ENCODE results near the gene MTAP. TPM values are rescaled to one million over a fixed set of nuclear protein-coding genes. Genes with fewer than 3 reads are reported as not detected.

Gene MTAP
- total RNA-seq, 2 experiments from 2014 or later, result 44.9 to 63.7 TPM

DNA sequence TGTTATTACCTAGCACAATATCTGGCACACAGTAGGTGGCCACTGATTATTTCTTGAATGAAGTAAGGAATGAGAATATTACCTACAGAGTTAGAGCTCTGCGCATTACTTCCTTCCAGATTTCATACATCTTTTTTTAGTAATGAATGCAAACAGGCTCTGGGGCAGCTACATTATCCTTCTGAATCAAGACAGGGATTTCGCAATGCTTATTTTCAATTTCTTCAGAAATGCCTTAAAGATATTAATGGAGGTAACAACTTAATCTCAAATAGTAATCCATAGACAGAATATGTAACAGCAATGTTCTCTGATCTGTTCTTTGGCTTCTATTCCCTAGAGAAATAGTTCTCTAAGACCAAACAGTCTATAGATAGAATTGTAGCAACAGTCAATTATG, 159.1 kb downstream of the MTAP start:
- Mint-ChIP-seq H3K4me1 (peaks cover 17% of the 10 kb centered on the region), H3K9me3 (ENCODE audit: low read depth) (no peaks in the 10 kb centered on the region), H3K36me3 (peaks cover 3% of the 10 kb centered on the region), H3K27me3 (peaks cover 61% of the 10 kb centered on the region), H3K4me3 (no peak overlapping the region), H3K27ac (no peak overlapping the region)
- no peak for ATAC-seq
- CTCF ChIA-PET, result interaction anchor here (0.9 to 2.0 kb wide), 3 partner anchors 148 to 283 kb away, joined by 3 to 6 read pairs (median 4); no protein-coding TSS in a partner anchor
- DNase-seq, result no peak

DNA sequence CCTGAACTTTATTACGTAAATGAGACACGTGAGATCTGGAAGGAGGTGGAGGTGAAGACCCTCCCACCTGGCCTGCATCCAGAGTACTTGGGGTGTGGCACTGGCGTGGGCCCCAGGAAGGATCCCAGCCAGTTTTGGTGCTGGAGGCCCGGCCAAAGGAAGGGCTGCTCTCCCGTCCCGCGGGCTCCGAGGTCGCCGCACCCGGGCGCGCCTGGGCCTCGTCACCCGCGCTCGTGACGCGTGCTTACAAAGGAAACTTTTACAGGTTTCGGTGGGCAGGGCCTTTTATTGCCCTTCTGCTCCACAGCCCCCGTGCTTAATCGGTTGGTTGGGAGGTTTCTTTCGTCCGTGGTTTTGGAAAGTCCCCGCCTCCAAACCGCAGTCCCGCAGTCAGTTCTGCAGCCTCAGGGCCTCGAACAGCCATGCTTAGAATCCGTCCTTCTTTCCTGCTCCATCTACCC, 162.5 kb downstream of the MTAP start:
- CTCF ChIA-PET, result interaction anchor here (0.7 to 1.0 kb wide), 3 partner anchors 44 to 152 kb away, joined by 4 to 6 read pairs (median 4); partner anchors contain the start of gene CDKN2B
- peak overlapping the region; percentile 12 for H3K27ac Mint-ChIP-seq
- peaks cover 4% of the 10 kb centered on the region for H3K9me3 Mint-ChIP-seq (ENCODE audit: low read depth)
- peaks cover 91% of the 10 kb centered on the region for H3K27me3 Mint-ChIP-seq
- DNase-seq (peak; percentile 68), ATAC-seq (peak; percentile 67)
- peak overlapping the region; percentile 52 for H3K4me3 Mint-ChIP-seq
- peaks cover 16% of the 10 kb centered on the region for H3K36me3 Mint-ChIP-seq
- peaks cover 30% of the 10 kb centered on the region for H3K4me1 Mint-ChIP-seq

GRCh38 chr9:21965401-21965951, 163.0 kb downstream of the MTAP start:
- Mint-ChIP-seq H3K4me3 (peak overlapping the region; percentile 52), H3K36me3 (peaks cover 21% of the 10 kb centered on the region), H3K27me3 (peaks cover 92% of the 10 kb centered on the region), H3K4me1 (peaks cover 31% of the 10 kb centered on the region), H3K27ac (peak overlapping the region; percentile 12), H3K9me3 (ENCODE audit: low read depth) (peaks cover 4% of the 10 kb centered on the region)
- peak; percentile 73 for DNase-seq
- CTCF ChIA-PET, result interaction anchor here (1.0 to 1.2 kb wide), 3 partner anchors 10 to 152 kb away, joined by 3 to 6 read pairs (median 6); partner anchors contain the start of gene CDKN2B
- peak; percentile 73 for ATAC-seq

DNA sequence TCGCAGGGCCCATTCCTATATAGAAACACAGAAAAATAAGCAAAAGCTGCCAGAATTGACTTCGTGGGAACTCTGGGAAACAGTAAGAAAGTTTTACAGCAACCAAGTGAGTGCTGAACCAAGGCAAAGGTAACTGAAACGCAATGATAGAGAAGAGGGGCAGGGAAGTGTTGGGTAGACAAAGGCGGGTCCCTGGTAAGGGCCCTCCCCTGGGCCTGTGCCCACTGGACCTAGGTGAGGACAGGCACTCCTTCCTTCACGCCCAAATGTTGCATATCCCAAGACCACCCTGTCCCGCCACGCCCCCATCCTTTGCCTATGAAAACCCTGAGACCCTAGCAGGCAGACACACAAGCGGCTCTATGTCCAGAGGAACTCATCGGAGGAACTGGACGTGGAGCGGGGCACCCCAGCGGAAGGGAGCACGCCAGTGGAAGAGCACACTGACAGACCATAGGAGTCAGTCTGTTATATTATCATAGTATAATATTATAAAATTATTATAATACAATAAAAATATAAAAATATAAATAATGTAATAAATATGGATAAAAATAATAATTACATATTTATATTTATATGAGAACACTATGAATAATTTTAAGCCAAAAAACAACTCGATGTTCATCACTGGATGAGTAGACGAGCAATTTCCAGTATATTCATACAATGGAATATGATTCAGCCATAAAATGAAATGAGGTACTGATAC, 163.9 kb downstream of the MTAP start:
- no peak for DNase-seq
- H3K4me3 Mint-ChIP-seq, result no peak overlapping the region
- peaks cover 4% of the 10 kb centered on the region for H3K9me3 Mint-ChIP-seq (ENCODE audit: low read depth)
- no peak overlapping the region for H3K27ac Mint-ChIP-seq
- peaks cover 24% of the 10 kb centered on the region for H3K36me3 Mint-ChIP-seq
- CTCF ChIA-PET, result interaction anchor here (1.0 to 1.2 kb wide), 3 partner anchors 9 to 152 kb away, joined by 3 to 6 read pairs (median 6); partner anchors contain the start of gene CDKN2B
- no peak for ATAC-seq
- H3K27me3 Mint-ChIP-seq, result peaks cover 95% of the 10 kb centered on the region
- peaks cover 32% of the 10 kb centered on the region for H3K4me1 Mint-ChIP-seq

- no peak for DNase-seq
- peaks cover 4% of the 10 kb centered on the region for H3K9me3 Mint-ChIP-seq (ENCODE audit: low read depth)
- H3K27ac Mint-ChIP-seq, result no peak overlapping the region
- no peak for ATAC-seq
- CTCF ChIA-PET, result interaction anchor here (0.9 to 5.9 kb wide), 4 partner anchors 10 to 154 kb away, joined by 3 to 37 read pairs (median 4); partner anchors contain the start of gene CDKN2B
- H3K4me3 Mint-ChIP-seq, result no peak overlapping the region
- H3K36me3 Mint-ChIP-seq, result peaks cover 24% of the 10 kb centered on the region
- peaks cover 32% of the 10 kb centered on the region for H3K4me1 Mint-ChIP-seq
- H3K27me3 Mint-ChIP-seq, result peaks cover 97% of the 10 kb centered on the region
Measured at GRCh38 chr9:21967169-21967568, 164.7 kb downstream of the MTAP start.

DNA sequence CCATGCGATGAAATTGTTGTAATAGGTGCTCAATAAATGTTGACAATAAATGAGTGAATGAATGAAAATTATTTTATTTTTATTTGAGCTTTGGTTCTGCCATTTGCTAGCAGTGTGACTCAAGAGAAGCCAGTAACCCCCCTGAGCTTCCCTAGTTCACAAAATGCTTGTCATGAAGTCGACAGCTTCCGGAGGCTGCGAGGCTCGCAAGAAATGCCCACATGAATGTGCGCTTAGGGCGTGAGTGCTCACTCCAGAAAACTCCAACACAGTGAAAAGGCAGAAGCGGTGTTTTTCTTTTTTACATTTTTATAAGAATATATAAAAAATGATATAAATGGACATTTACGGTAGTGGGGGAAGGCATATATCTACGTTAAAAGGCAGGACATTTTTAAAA, 165.3 kb downstream of the MTAP start:
- H3K4me3 Mint-ChIP-seq, result no peak overlapping the region
- CTCF ChIA-PET, result interaction anchor here (0.6 to 5.9 kb wide), 6 partner anchors 10 to 154 kb away, joined by 3 to 37 read pairs (median 4); partner anchors contain the start of gene CDKN2B
- H3K27ac Mint-ChIP-seq, result no peak overlapping the region
- H3K9me3 Mint-ChIP-seq (ENCODE audit: low read depth), result peaks cover 4% of the 10 kb centered on the region
- ATAC-seq (no peak), DNase-seq (no peak)
- peaks cover 24% of the 10 kb centered on the region for H3K36me3 Mint-ChIP-seq
- peaks cover 32% of the 10 kb centered on the region for H3K4me1 Mint-ChIP-seq
- H3K27me3 Mint-ChIP-seq, result peaks cover 98% of the 10 kb centered on the region

- Mint-ChIP-seq H3K4me3 (peak overlapping the region; percentile 18), H3K27me3 (peaks cover 96% of the 10 kb centered on the region), H3K27ac (peak overlapping the region; percentile 10), H3K9me3 (ENCODE audit: low read depth) (peaks cover 4% of the 10 kb centered on the region), H3K36me3 (peaks cover 23% of the 10 kb centered on the region), H3K4me1 (peaks cover 32% of the 10 kb centered on the region)
- CTCF ChIA-PET, result interaction anchor here (0.6 to 5.9 kb wide), 7 partner anchors 9 to 151 kb away, joined by 3 to 37 read pairs (median 3); partner anchors contain the start of genes CDKN2A, CDKN2B and CDKN2B-AS1
- no peak for ATAC-seq
- no peak for DNase-seq
Measured at GRCh38 chr9:21968331-21969010, 166.0 kb downstream of the MTAP start.

GRCh38 chr9:21969011-21969940, 166.8 kb downstream of the MTAP start:
- H3K36me3 Mint-ChIP-seq, result peaks cover 22% of the 10 kb centered on the region
- H3K27ac Mint-ChIP-seq, result peak overlapping the region; percentile 10
- H3K4me1 Mint-ChIP-seq, result peaks cover 34% of the 10 kb centered on the region
- peaks cover 4% of the 10 kb centered on the region for H3K9me3 Mint-ChIP-seq (ENCODE audit: low read depth)
- H3K4me3 Mint-ChIP-seq, result peak overlapping the region; percentile 18
- no peak for ATAC-seq
- CTCF ChIA-PET, result interaction anchor here (1.0 to 5.9 kb wide), 6 partner anchors 8 to 157 kb away, joined by 3 to 37 read pairs (median 4); partner anchors contain the start of genes CDKN2A, CDKN2B and CDKN2B-AS1
- peaks cover 96% of the 10 kb centered on the region for H3K27me3 Mint-ChIP-seq
- no peak for DNase-seq

- Mint-ChIP-seq H3K36me3 (peaks cover 22% of the 10 kb centered on the region), H3K4me1 (peaks cover 35% of the 10 kb centered on the region), H3K4me3 (no peak overlapping the region), H3K27ac (peak overlapping the region; percentile 19), H3K9me3 (ENCODE audit: low read depth) (peaks cover 4% of the 10 kb centered on the region), H3K27me3 (peaks cover 96% of the 10 kb centered on the region)
- CTCF ChIA-PET, result interaction anchor here (1.0 to 5.9 kb wide), 5 partner anchors 24 to 158 kb away, joined by 3 to 37 read pairs (median 3); partner anchors contain the start of genes CDKN2A, CDKN2B and CDKN2B-AS1
- no peak for ATAC-seq
- no peak for DNase-seq
Measured at GRCh38 chr9:21969951-21970799, 167.7 kb downstream of the MTAP start.

DNA sequence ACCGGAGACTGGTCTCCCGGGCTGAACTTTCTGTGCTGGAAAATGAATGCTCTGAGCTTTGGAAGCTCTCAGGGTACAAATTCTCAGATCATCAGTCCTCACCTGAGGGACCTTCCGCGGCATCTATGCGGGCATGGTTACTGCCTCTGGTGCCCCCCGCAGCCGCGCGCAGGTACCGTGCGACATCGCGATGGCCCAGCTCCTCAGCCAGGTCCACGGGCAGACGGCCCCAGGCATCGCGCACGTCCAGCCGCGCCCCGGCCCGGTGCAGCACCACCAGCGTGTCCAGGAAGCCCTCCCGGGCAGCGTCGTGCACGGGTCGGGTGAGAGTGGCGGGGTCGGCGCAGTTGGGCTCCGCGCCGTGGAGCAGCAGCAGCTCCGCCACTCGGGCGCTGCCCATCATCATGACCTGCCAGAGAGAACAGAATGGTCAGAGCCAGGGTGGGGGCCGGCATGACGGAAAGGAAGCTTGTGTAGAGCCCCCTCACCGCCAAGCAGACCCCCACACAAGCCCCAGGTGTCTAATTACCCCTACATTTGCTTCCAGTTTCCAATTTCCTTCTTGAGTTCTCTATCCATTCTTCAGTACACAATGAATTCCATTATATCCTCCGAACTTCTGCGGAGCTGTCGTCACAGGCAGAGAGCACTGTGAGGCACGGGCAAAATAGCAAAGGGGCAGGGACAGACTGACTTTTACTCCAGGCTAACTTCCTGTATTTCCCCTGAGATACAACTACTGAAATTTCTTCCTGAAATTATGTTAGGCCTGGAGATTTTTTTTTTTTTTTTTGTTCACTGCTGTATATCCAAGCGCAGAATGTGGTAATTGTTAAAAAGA, 168.6 kb downstream of the MTAP start:
- H3K27me3 Mint-ChIP-seq, result peaks cover 96% of the 10 kb centered on the region
- CTCF ChIA-PET, result interaction anchor here (1.1 to 5.9 kb wide), 5 partner anchors 16 to 157 kb away, joined by 3 to 37 read pairs (median 6); partner anchors contain the start of genes CDKN2A, CDKN2B and CDKN2B-AS1
- ATAC-seq (no peak), DNase-seq (no peak)
- peaks cover 35% of the 10 kb centered on the region for H3K4me1 Mint-ChIP-seq
- peaks cover 22% of the 10 kb centered on the region for H3K36me3 Mint-ChIP-seq
- H3K9me3 Mint-ChIP-seq (ENCODE audit: low read depth), result peaks cover 4% of the 10 kb centered on the region
- no peak overlapping the region for H3K4me3 Mint-ChIP-seq
- H3K27ac Mint-ChIP-seq, result peak overlapping the region; percentile 40

DNA sequence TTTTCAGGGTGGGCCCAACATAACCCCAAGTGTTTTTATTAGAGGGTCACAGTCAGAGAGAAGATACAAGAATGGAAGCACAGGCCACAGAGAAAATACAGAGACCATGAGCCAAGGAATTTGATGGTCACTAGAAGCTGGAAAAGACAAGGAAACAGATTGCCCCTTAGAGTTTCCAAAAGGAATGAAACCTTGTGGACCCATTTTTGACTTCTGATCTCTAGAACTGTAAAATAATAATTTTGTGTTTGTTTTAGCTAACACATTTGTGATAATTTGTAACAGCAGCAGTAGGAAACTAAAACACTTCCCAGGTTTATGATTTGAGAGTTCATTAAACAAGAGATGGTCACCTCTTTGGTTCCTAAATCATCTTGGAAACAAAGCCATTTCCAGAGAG, 169.9 kb downstream of the MTAP start:
- Mint-ChIP-seq H3K9me3 (ENCODE audit: low read depth) (peaks cover 4% of the 10 kb centered on the region), H3K4me3 (no peak overlapping the region), H3K27ac (no peak overlapping the region), H3K27me3 (peaks cover 97% of the 10 kb centered on the region), H3K36me3 (peaks cover 19% of the 10 kb centered on the region), H3K4me1 (peaks cover 35% of the 10 kb centered on the region)
- no peak for ATAC-seq
- CTCF ChIA-PET, result interaction anchor here (5.9 kb wide), 1 partner anchor 36 kb away, joined by 37 read pairs; the partner anchor contains the start of gene CDKN2B
- DNase-seq, result no peak

Data from activated CD8-positive, alpha-beta memory T cell treated with anti-CD3 and anti-CD28 coated beads, Interleukin-2, amount 10 ng/mL, durations not matched to agents 7 days and 5 days (primary cell).